Psoas muscle (tissue), 8 donors: ENCODE measurements around the gene GAB2. TPM values are rescaled to one million over a fixed set of nuclear protein-coding genes. Genes with fewer than 3 reads are reported as not detected.

Source experiments
- ATAC-seq, 4 donors: fragments of 200-7000 bp; cut with Tn5 transposase; one replicate each; pipeline ENCODE4 v1.9.1; 2020; ENCODE audit warnings: moderate library complexity in 3 of 4, mild to moderate bottlenecking in 2 of 4
- DNase-seq, 2 donors: peaks; one replicate each; pipeline ENCODE4 v3.0.0-alpha.2; 2020
- H3K27ac ChIP-seq: fragments of 200-600 bp; one replicate; pipeline ENCODE4 v1.8.0; 2022
- H3K27me3 ChIP-seq, 3 donors: fragments of 200-600 bp in 1 of 3; one replicate each; pipeline versions ENCODE4 v1.6.1 to v1.8.0; 2013 to 2022; ENCODE audit warnings: low read length in 2 of 3, mild to moderate bottlenecking in 2 of 3, moderate library complexity in 1 of 3; ENCODE audit not compliant: insufficient read depth in 3 of 3
- H3K36me3 ChIP-seq, 2 donors: fragments of 200-600 bp in 1 of 2; one replicate each; pipeline versions ENCODE4 v1.6.1 to v1.8.0; 2013 to 2022; ENCODE audit warnings: low read depth in 1 of 2, mild to moderate bottlenecking in 1 of 2, moderate library complexity in 1 of 2; ENCODE audit not compliant: insufficient read depth in 1 of 2
- H3K4me1 ChIP-seq: fragments of 200-600 bp; one replicate; pipeline ENCODE4 v1.8.0; 2022
- H3K4me3 ChIP-seq: fragments of 200-600 bp; one replicate; pipeline ENCODE4 v1.8.0; 2022; ENCODE audit warnings: mild to moderate bottlenecking
- H3K9me3 ChIP-seq: fragments of 200-600 bp; one replicate; pipeline ENCODE4 v1.8.0; 2022
- CTCF ChIP-seq: fragments of 200-600 bp; IDR thresholded peaks from one replicate; pipeline ENCODE4 v1.8.0; 2022; ENCODE audit warnings: antibody characterized with exemption
- WGBS, 3 donors: extraction: QIAGEN DNeasy Blood & Tissue Kit; methylation state at CpG; one replicate each; pipeline versions ENCODE4 v1.1.6 to v1.1.7; 2013; 5-methylcytosine and 5-hydroxymethylcytosine counted together
- intact Hi-C, 2 donors: fragments of 100-400 bp; cut with DNase I; formaldehyde crosslinking; loops; one replicate each; pipeline versions ENCODE4 v1.11.0 to v1.14.2; 2022
- polyA plus RNA-seq, 3 donors: library from polyadenylated mRNA; stranded (reverse); fragments of 200-250 nt; gene quantifications; one replicate each; pipeline ENCODE4 v1.2.3, GENCODE V29; 2013
- total RNA-seq, 4 donors: library from RNA; stranded (reverse); fragmentation: NEBNext Ultra II Directional in 2 of 4; extraction: Animal tissue kit (Norgen Biotek cat#: 25700) in 2 of 4; gene quantifications; one replicate each; pipeline versions ENCODE4 v1.2.1 to v1.2.4, GENCODE V29; 2021 to 2023
- donor health status: healthy with polysubstance abuse.
- donor health status: DM: no; HTN: no; CAD: no; lungs with moderate emphysema.
- donor health status: Bipolar disorder and iron deficiency.
- donor health status: healthy.
- donor health status: DM: yes; HTN: yes; CAD: no.
- donor health status: DM: no; HTN: no; CAD: no.
- donor health status: DM: no; HTN: no; CAD: no.
- donor health status: DM: yes; HTN: yes; CAD: no.

GAB2 gene
- total and polyA plus RNA-seq, 7 donors, result 2.7 to 6.3 (median 4.7) TPM

GRCh38 chr11:78420255-78420764 lies 2.7 kb upstream of the GAB2 start:
- TF ChIP-seq CTCF, result peak; percentile 55
- peak overlapping the region; percentile 17 for H3K27ac ChIP-seq
- H3K36me3 ChIP-seq, result no peaks in the 10 kb centered on the region
- ATAC-seq, result peak in 1 of 4 donors; percentile 8
- DNase-seq, result peak; percentile 53 to 72
- no peaks in the 10 kb centered on the region for H3K27me3 ChIP-seq
- intact Hi-C loops, result loop anchor here (5.0 to 10.0 kb wide), 3 partner anchors 147 to 276 kb away; no protein-coding TSS in a partner anchor
- H3K4me3 ChIP-seq, result no peak overlapping the region
- 2 to 3% (median 3%) methylated on average over 9 of the region's 9 CpGs for WGBS, 3 donors
- H3K9me3 ChIP-seq, result no peaks in the 10 kb centered on the region
- H3K4me1 ChIP-seq, result peaks cover 18% of the 10 kb centered on the region

GRCh38 chr11:78419327-78419726 lies 1.7 kb upstream of the GAB2 start:
- no peak for TF ChIP-seq CTCF
- WGBS, 3 donors, result 25 to 37% (median 27%) methylated on average over 5 of the region's 5 CpGs
- H3K36me3 ChIP-seq, result no peaks in the 10 kb centered on the region
- no peaks in the 10 kb centered on the region for H3K9me3 ChIP-seq
- intact Hi-C loops, result loop anchor here (5.0 to 10.0 kb wide), 3 partner anchors 65 to 192 kb away; no protein-coding TSS in a partner anchor
- H3K27ac ChIP-seq, result peak overlapping the region; percentile 37
- no peak overlapping the region for H3K4me3 ChIP-seq
- H3K27me3 ChIP-seq, result no peaks in the 10 kb centered on the region
- peak in 3 of 4 donors; percentile 28 to 30 (median 30) for ATAC-seq
- peaks cover 18% of the 10 kb centered on the region for H3K4me1 ChIP-seq
- peak; percentile 59 to 63 for DNase-seq

- WGBS, 3 donors, result 35 to 39% (median 36%) methylated on average over 11 of the region's 11 CpGs
- peak overlapping the region; percentile 81 for H3K4me3 ChIP-seq
- no peak for DNase-seq
- H3K4me1 ChIP-seq, result peaks cover 18% of the 10 kb centered on the region
- H3K36me3 ChIP-seq, result no peaks in the 10 kb centered on the region
- ATAC-seq, result no peak
- no peaks in the 10 kb centered on the region for H3K27me3 ChIP-seq
- intact Hi-C loops, result loop anchor here (5.0 to 10.0 kb wide), 3 partner anchors 64 to 191 kb away; no protein-coding TSS in a partner anchor
- H3K27ac ChIP-seq, result peak overlapping the region; percentile 37
- H3K9me3 ChIP-seq, result no peaks in the 10 kb centered on the region
- no peak for TF ChIP-seq CTCF
Observed at GRCh38 chr11:78418584-78419211, 1.1 kb upstream of the GAB2 start.

GRCh38 chr11:78417888-78418583 lies 416 bp upstream of the GAB2 start:
- H3K27me3 ChIP-seq, result no peaks in the 10 kb centered on the region
- peaks cover 18% of the 10 kb centered on the region for H3K4me1 ChIP-seq
- intact Hi-C loops, result loop anchor here (5.0 to 10.0 kb wide), 3 partner anchors 63 to 191 kb away; no protein-coding TSS in a partner anchor
- ATAC-seq (peak; percentile 75 to 84 (median 76)), DNase-seq (peak; percentile 87 to 90)
- peak overlapping the region; percentile 81 for H3K4me3 ChIP-seq
- H3K36me3 ChIP-seq, result no peaks in the 10 kb centered on the region
- peak; percentile 26 for TF ChIP-seq CTCF
- WGBS, 3 donors, result 0 to 1% (median 0%) methylated on average over 36 to 68 of the region's 68 CpGs
- H3K27ac ChIP-seq, result peak overlapping the region; percentile 70
- H3K9me3 ChIP-seq, result no peaks in the 10 kb centered on the region
